ENCODE data around the gene ATP10A. TPM values are rescaled to one million over a fixed set of nuclear protein-coding genes. Genes with fewer than 3 reads are reported as not detected.

Gene ATP10A
- total and polyA plus RNA-seq, 2 of the 8 experiments (the other 6 are each of a cell fraction or from before 2014, with no cell fraction given) = 2.0 to 2.8 TPM

- TF ChIP-seq CHD7 (IDR thresholded peaks at IDR 0.05; ENCODE audit: insufficient replicate concordance, low read length) (no peak), NRF1 (IDR thresholded peaks at IDR 0.05; ENCODE audit: low read depth, low read length) (no peak), BRCA1 (IDR thresholded peaks at IDR 0.05; ENCODE audit: low read depth, low read length) (no peak), RFX5 (IDR thresholded peaks at IDR 0.05; ENCODE audit: borderline replicate concordance, low read depth, low read length) (no peak), MAX (IDR thresholded peaks at IDR 0.05) (no peak), POLR2A (IDR thresholded peaks at IDR 0.05; ENCODE audit: control extremely low read depth in 1 of 2, low read depth in 2 of 2, low read length in 2 of 2) (no peak), KDM1A (IDR thresholded peaks at IDR 0.05; ENCODE audit: borderline replicate concordance, low read length) (no peak), GABPA (IDR thresholded peaks at IDR 0.05; ENCODE audit: borderline replicate concordance, insufficient read depth, low read length) (no peak)
Measured at GRCh38 chr15:25812073-25812472, 51.1 kb downstream of the ATP10A start (continued).

All from H1 (cell line).